Neuronal stem cell (in vitro differentiated cells): Measurements from ENCODE around the gene JUND.

ENCODE experiments used
- DNase-seq: peaks from one replicate; pipeline ENCODE4 v3.0.0-alpha.2; 2013; ENCODE audit warnings: low spot score
- H2AFZ ChIP-seq: one replicate; pipeline ENCODE4 v1.6.1; 2013; ENCODE audit warnings: mild to moderate bottlenecking, low read length, inconsistent platforms
- H2AK5ac ChIP-seq: 2 replicates; pipeline ENCODE4 v1.6.1; 2013; ENCODE audit warnings: low read depth, mild to moderate bottlenecking, inconsistent platforms, low read length, moderate library complexity, mixed read lengths
- H2BK120ac ChIP-seq: 2 replicates; pipeline ENCODE4 v1.6.1; 2013; ENCODE audit warnings: low read depth, mild to moderate bottlenecking, inconsistent platforms, low read length, moderate library complexity, mixed read lengths
- H2BK12ac ChIP-seq: one replicate; pipeline ENCODE4 v1.6.1; 2013; ENCODE audit warnings: low read length, inconsistent platforms
- H2BK15ac ChIP-seq: 2 replicates; pipeline ENCODE4 v1.6.1; 2013; ENCODE audit warnings: mild to moderate bottlenecking, low read length, inconsistent platforms, mixed read lengths
- H2BK5ac ChIP-seq: one replicate; pipeline ENCODE4 v1.6.1; 2013; ENCODE audit warnings: inconsistent platforms, mild to moderate bottlenecking, low read length, moderate library complexity
- H3K14ac ChIP-seq: one replicate; pipeline ENCODE4 v1.6.1; 2013; ENCODE audit warnings: low read length, inconsistent platforms
- H3K18ac ChIP-seq: 2 replicates; pipeline ENCODE4 v1.6.1; 2013; ENCODE audit warnings: low read length, inconsistent platforms
- H3K23ac ChIP-seq: 2 replicates; pipeline ENCODE4 v1.6.1; 2013; ENCODE audit warnings: low read depth, mild to moderate bottlenecking, mixed read lengths, low read length, inconsistent platforms; ENCODE audit not compliant: poor library complexity
- H3K27ac ChIP-seq: replicated peaks from 3 replicates; pipeline ENCODE4 v1.5.1; 2013; ENCODE audit warnings: low read length, inconsistent platforms
- H3K27me3 ChIP-seq, 3 experiments: 2 replicates each; pipeline ENCODE4 v1.6.1; 2013; ENCODE audit warnings: low read length in 3 of 3, mild to moderate bottlenecking in 2 of 3, inconsistent platforms in 1 of 3, low read depth in 1 of 3, mixed read lengths in 1 of 3, moderate library complexity in 1 of 3; ENCODE audit not compliant: control insufficient read depth in 3 of 3, insufficient read depth in 3 of 3
- H3K36me3 ChIP-seq, 2 donors: replicated peaks in 1 of 2; 2 replicates each; pipeline ENCODE4 v1.6.1; 2013; ENCODE audit warnings: low read length in 2 of 2; ENCODE audit not compliant: control insufficient read depth in 2 of 2, insufficient read depth in 2 of 2
- H3K4ac ChIP-seq: 2 replicates; pipeline ENCODE4 v1.6.1; 2013; ENCODE audit warnings: inconsistent platforms, mild to moderate bottlenecking, low read length, moderate library complexity
- H3K4me1 ChIP-seq, 2 donors: 1 replicate in 1 of 2; 2 replicates in 1 of 2; pipeline ENCODE4 v1.6.1; 2013; ENCODE audit warnings: low read length in 2 of 2, low read depth in 1 of 2; ENCODE audit not compliant: control insufficient read depth in 2 of 2, insufficient read depth in 1 of 2
- H3K4me2 ChIP-seq: one replicate; pipeline ENCODE4 v1.6.1; 2013; ENCODE audit warnings: mild to moderate bottlenecking, low read length, inconsistent platforms; ENCODE audit not compliant: insufficient read depth, poor library complexity, severe bottlenecking
- H3K4me3 ChIP-seq, 2 donors: 2 replicates each; pipeline ENCODE4 v1.5.1; 2013; ENCODE audit warnings: low read length in 2 of 2, mild to moderate bottlenecking in 2 of 2, inconsistent platforms in 1 of 2, moderate library complexity in 1 of 2
- H3K79me1 ChIP-seq: one replicate; pipeline ENCODE4 v1.6.1; 2013; ENCODE audit warnings: low read depth, mild to moderate bottlenecking, inconsistent platforms, low read length, moderate library complexity
- H3K9ac ChIP-seq: one replicate; pipeline ENCODE4 v1.6.1; 2013; ENCODE audit warnings: mild to moderate bottlenecking, low read depth, low read length, inconsistent platforms; ENCODE audit not compliant: poor library complexity
- H3K9me3 ChIP-seq, 2 donors: replicated peaks in 1 of 2; 2 replicates each; pipeline versions ENCODE3 to v1.6.1; 2013; ENCODE audit warnings: low read length in 2 of 2, mild to moderate bottlenecking in 2 of 2, inconsistent platforms in 1 of 2, low read depth in 1 of 2, mixed read lengths in 1 of 2, moderate library complexity in 1 of 2; ENCODE audit not compliant: control insufficient read depth in 2 of 2, insufficient read depth in 1 of 2
- H4K8ac ChIP-seq: one replicate; pipeline ENCODE4 v1.6.1; 2013; ENCODE audit warnings: low read depth, mild to moderate bottlenecking, inconsistent platforms, low read length, moderate library complexity
- H4K91ac ChIP-seq: one replicate; pipeline ENCODE4 v1.6.1; 2013; ENCODE audit warnings: low read length, low read depth, mild to moderate bottlenecking, inconsistent platforms; ENCODE audit not compliant: poor library complexity
- WGBS, 2 donors: extraction: QIAGEN DNeasy Blood & Tissue Kit; methylation state at CpG; one replicate each; pipeline ENCODE4 v1.1.7; 2013; ENCODE audit warnings: missing lambda C conversion rate in 2 of 2, mixed read lengths in 1 of 2; ENCODE audit not compliant: insufficient read length in 2 of 2, insufficient replicate concordance in 1 of 2; ENCODE audit errors: extremely low coverage in 2 of 2; 5-methylcytosine and 5-hydroxymethylcytosine counted together

The JUND gene

DNA sequence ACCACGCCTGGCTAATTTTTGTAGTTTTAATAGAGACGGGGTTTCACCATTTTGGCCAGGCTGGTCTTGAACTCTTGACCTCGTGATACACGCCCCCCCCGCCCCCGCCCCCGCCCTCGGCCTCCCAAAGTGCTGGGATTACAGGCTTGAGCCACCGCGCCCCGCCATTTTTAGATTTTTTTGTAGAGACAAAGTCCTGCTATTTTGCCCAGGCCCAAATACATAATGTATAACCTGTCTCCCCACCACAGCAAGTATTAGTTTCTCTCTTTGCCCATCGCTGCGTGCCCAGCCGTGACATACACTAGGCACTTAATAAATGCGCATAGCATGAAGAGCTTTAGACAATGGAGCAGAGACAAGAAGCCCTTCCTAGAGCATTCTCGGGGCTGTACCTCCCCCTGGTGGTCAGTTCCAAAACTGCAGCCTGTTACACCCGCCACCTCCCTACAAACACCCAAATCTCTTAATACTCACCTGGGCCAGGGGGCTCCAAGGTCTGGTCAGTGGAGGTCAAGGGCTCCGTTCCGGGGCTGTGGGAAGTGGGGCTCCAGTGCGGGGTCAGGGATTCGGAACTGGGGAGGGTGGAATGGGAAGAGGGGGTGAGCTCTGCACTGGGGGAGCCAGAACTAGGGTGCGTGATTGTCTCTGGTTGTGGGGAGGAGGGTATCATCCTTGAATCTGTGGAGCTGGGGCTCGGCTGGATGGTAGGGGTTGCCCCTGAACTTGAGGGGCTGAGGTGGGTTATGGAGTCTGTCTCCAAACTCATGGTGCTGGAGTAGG lies 29.6 kb downstream of the JUND start:
- Histone ChIP-seq H3K9me3 (no peaks in the 10 kb centered on the region), H2BK120ac (no peak overlapping the region), H4K8ac (no peak overlapping the region), H2AFZ (no peak overlapping the region), H2BK12ac (no peak overlapping the region), H3K4me2 (no peak overlapping the region), H4K91ac (no peak overlapping the region), H2BK15ac (peak overlapping the region; percentile 38), H3K23ac (no peak overlapping the region), H3K4me3 (peak overlapping the region in 1 of 2 donors; percentile 16), H3K79me1 (no peaks in the 10 kb centered on the region), H3K27me3 (peaks cover 0 to 19% (median 15%) of the 10 kb centered on the region in 3 experiments), H3K27ac (no peak overlapping the region), H3K4ac (no peak overlapping the region), H3K36me3 (no peaks in the 10 kb centered on the region), H3K9ac (no peak overlapping the region), H3K14ac (no peak overlapping the region), H2AK5ac (peak overlapping the region; percentile 11), H3K4me1 (no peaks in the 10 kb centered on the region), H2BK5ac (no peak overlapping the region), H3K18ac (no peak overlapping the region)
- WGBS, 2 donors, result no CpG with 5 or more reads among the region's 23 CpGs
- peak; percentile 75 for DNase-seq

DNA sequence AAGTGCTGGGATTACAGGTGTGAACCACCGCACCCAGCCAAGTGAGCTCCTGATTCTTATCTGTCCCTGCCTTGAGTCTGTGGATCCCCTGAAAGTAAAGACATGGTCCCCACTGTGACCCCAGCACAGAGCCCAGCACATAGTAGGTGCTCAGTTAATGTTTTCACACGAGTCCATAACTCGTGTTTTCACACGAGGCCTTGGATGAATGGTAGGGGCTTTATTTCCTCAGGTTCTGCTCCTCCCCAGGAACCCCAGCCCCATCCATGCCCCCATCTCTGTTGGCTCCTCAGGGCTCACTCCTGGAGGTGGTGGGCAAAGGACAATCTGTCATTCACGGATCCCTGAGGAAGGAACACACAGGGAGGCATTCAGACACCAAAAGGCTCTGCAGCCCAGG lies 31.6 kb downstream of the JUND start:
- no peak overlapping the region for H4K8ac ChIP-seq

DNA sequence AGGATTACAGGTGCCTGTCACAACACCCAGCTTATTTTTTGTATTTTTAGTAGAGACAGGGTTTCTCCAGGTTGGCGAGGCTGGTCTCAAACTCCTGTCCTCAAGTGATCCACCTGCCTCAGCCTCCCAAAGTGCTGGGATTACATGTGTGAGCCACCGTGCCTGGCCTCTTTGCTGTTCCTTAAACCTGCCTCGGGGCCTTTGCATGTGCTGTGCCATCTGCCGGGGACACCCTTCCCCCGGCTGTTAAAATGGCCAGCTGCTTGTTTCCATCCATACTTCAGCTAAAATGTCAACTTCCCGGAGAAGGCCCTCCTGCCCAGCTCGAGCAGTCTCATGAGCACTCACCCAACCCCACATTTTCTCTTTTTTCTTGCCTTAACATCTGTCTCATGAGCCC lies 36.1 kb downstream of the JUND start:
- no peaks in the 10 kb centered on the region for H3K36me3 ChIP-seq
- no peak overlapping the region for H3K18ac ChIP-seq
- no peaks in the 10 kb centered on the region for H3K4me1 ChIP-seq
- no peak overlapping the region for H2BK12ac ChIP-seq
- no peak overlapping the region for H4K91ac ChIP-seq
- no peak overlapping the region for H2BK120ac ChIP-seq
- H3K27me3 ChIP-seq, result peaks cover 0 to 12% (median 2%) of the 10 kb centered on the region in 3 experiments
- no peak overlapping the region for H3K27ac ChIP-seq
- no peak overlapping the region for H2AK5ac ChIP-seq
- H3K14ac ChIP-seq, result peak overlapping the region; percentile 38
- DNase-seq, result no peak
- H2BK5ac ChIP-seq, result no peak overlapping the region
- no peak overlapping the region for H2BK15ac ChIP-seq
- no peak overlapping the region for H3K4me2 ChIP-seq
- H3K9me3 ChIP-seq, result no peaks in the 10 kb centered on the region
- no peak overlapping the region for H3K23ac ChIP-seq
- H4K8ac ChIP-seq, result no peak overlapping the region
- H3K4me3 ChIP-seq, result no peak overlapping the region
- H3K4ac ChIP-seq, result no peak overlapping the region
- H2AFZ ChIP-seq, result no peak overlapping the region
- no CpG with 5 or more reads among the region's 7 CpGs for WGBS, 2 donors
- H3K9ac ChIP-seq, result no peak overlapping the region
- H3K79me1 ChIP-seq, result no peaks in the 10 kb centered on the region

More for the DNA sequence above, 31.6 kb downstream of the JUND start:
- Histone ChIP-seq H2BK12ac (no peak overlapping the region), H3K9ac (no peak overlapping the region), H3K27me3 (peaks cover 0 to 11% (median 10%) of the 10 kb centered on the region in 3 experiments), H4K91ac (no peak overlapping the region), H2BK120ac (no peak overlapping the region), H3K27ac (no peak overlapping the region), H3K14ac (no peak overlapping the region), H2AK5ac (no peak overlapping the region), H3K9me3 (no peaks in the 10 kb centered on the region), H3K4me2 (no peak overlapping the region), H3K4ac (no peak overlapping the region), H2BK5ac (no peak overlapping the region), H3K18ac (no peak overlapping the region), H3K79me1 (no peaks in the 10 kb centered on the region), H3K23ac (no peak overlapping the region), H3K4me1 (no peaks in the 10 kb centered on the region), H2BK15ac (no peak overlapping the region), H3K36me3 (no peaks in the 10 kb centered on the region), H2AFZ (no peak overlapping the region), H3K4me3 (peak overlapping the region in 1 of 2 donors; percentile 46)
- WGBS, 2 donors, result no CpG with 5 or more reads among the region's 5 CpGs
- no peak for DNase-seq

DNA sequence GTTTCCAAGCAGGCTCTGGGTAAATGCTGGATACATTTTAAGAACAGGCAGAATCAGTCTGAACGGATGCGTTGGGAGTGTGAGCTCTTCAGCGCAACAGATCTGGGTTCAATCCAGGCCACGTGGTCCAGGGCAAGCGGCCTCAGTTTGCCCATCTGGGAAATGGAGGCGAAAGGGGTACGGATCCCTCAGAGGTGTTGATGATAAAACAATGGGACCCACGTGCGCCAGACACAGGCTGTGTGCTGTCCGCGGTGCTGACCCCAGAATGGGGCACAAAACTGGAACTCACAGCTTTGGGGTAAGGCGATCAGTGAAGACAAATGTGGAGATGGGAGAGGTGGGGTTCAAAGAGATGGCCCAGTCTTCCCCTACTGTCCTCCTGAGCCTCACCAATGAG lies 42.1 kb downstream of the JUND start:
- WGBS, 2 donors, result no CpG with 5 or more reads among the region's 12 CpGs
- no peak for DNase-seq
- Histone ChIP-seq H2BK5ac (no peak overlapping the region), H3K4me2 (no peak overlapping the region), H3K4ac (no peak overlapping the region), H3K9ac (no peak overlapping the region), H3K27me3 (peaks cover 0 to 15% (median 5%) of the 10 kb centered on the region in 3 experiments), H3K9me3 (no peaks in the 10 kb centered on the region), H3K79me1 (no peaks in the 10 kb centered on the region), H3K14ac (no peak overlapping the region), H3K27ac (no peak overlapping the region), H3K4me3 (no peak overlapping the region), H4K91ac (no peak overlapping the region), H2AK5ac (no peak overlapping the region), H3K4me1 (no peaks in the 10 kb centered on the region), H3K23ac (no peak overlapping the region), H2AFZ (no peak overlapping the region), H2BK12ac (no peak overlapping the region), H2BK120ac (no peak overlapping the region), H2BK15ac (no peak overlapping the region), H3K18ac (no peak overlapping the region), H4K8ac (no peak overlapping the region), H3K36me3 (no peaks in the 10 kb centered on the region)
